Osteocyte (in vitro differentiated cells): ENCODE results near the gene BLOC1S1. TPM values are rescaled to one million over a fixed set of nuclear protein-coding genes. Genes with fewer than 3 reads are reported as not detected.

ENCODE experiments used
- DNase-seq: peaks from one replicate; pipeline ENCODE4 v3.0.0; 2021; ENCODE audit warnings: mixed read lengths; ENCODE audit not compliant: unreplicated experiment; ENCODE audit errors: extremely low spot score
- H3K27ac Mint-ChIP-seq: one replicate; pipeline ENCODE4 v1.8.0; 2021; ENCODE audit warnings: mild to moderate bottlenecking, mixed read lengths; ENCODE audit not compliant: unreplicated experiment
- H3K27me3 Mint-ChIP-seq: one replicate; pipeline ENCODE4 v1.8.0; 2021; ENCODE audit warnings: mixed read lengths; ENCODE audit not compliant: unreplicated experiment
- H3K36me3 Mint-ChIP-seq: one replicate; pipeline ENCODE4 v1.8.0; 2021; ENCODE audit warnings: mixed read lengths; ENCODE audit not compliant: unreplicated experiment
- H3K4me1 Mint-ChIP-seq: one replicate; pipeline ENCODE4 v1.8.0; 2021; ENCODE audit warnings: mixed read lengths; ENCODE audit not compliant: unreplicated experiment
- H3K4me3 Mint-ChIP-seq: one replicate; pipeline ENCODE4 v1.8.0; 2021; ENCODE audit warnings: mild to moderate bottlenecking, moderate library complexity, mixed read lengths; ENCODE audit not compliant: unreplicated experiment
- H3K9me3 Mint-ChIP-seq: one replicate; pipeline ENCODE4 v1.8.0; 2021; ENCODE audit warnings: mixed read lengths; ENCODE audit not compliant: unreplicated experiment
- CTCF ChIP-seq: fragments of 200-600 bp; sonication (generic); IDR thresholded peaks from 2 replicates; pipeline ENCODE4 v1.5.0; 2021; ENCODE audit warnings: antibody characterized with exemption, mild to moderate bottlenecking, moderate library complexity
- total RNA-seq: library from RNA; stranded (reverse); gene quantifications from 2 replicates; pipeline ENCODE4 v1.2.1, GENCODE V29; 2021

The BLOC1S1 gene
- total RNA-seq, 1 donor from 2014 or later = 103 TPM

GRCh38 chr12:55724226-55724939, 8.5 kb downstream of the BLOC1S1 start:
- TF ChIP-seq CTCF = peak; percentile 56
- Mint-ChIP-seq H3K9me3 (no peaks in the 10 kb centered on the region), H3K27ac (peak overlapping the region; percentile 58), H3K27me3 (no peaks in the 10 kb centered on the region), H3K4me1 (peaks cover 50% of the 10 kb centered on the region), H3K4me3 (no peak overlapping the region), H3K36me3 (peaks cover 25% of the 10 kb centered on the region)
- no peak for DNase-seq

GRCh38 chr12:55724940-55725309, 9.1 kb downstream of the BLOC1S1 start:
- Mint-ChIP-seq H3K4me3 (no peak overlapping the region), H3K36me3 (peaks cover 25% of the 10 kb centered on the region), H3K9me3 (no peaks in the 10 kb centered on the region), H3K4me1 (peaks cover 50% of the 10 kb centered on the region), H3K27ac (peak overlapping the region; percentile 58), H3K27me3 (no peaks in the 10 kb centered on the region)
- no peak for TF ChIP-seq CTCF
- DNase-seq = no peak

- H3K4me3 Mint-ChIP-seq = peak overlapping the region; percentile 87
- no peaks in the 10 kb centered on the region for H3K9me3 Mint-ChIP-seq
- no peaks in the 10 kb centered on the region for H3K27me3 Mint-ChIP-seq
- no peak for DNase-seq
- H3K27ac Mint-ChIP-seq = no peak overlapping the region
- peaks cover 53% of the 10 kb centered on the region for H3K4me1 Mint-ChIP-seq
- H3K36me3 Mint-ChIP-seq = peaks cover 25% of the 10 kb centered on the region
- no peak for TF ChIP-seq CTCF
Measured at GRCh38 chr12:55725556-55725955, 9.7 kb downstream of the BLOC1S1 start.

DNA sequence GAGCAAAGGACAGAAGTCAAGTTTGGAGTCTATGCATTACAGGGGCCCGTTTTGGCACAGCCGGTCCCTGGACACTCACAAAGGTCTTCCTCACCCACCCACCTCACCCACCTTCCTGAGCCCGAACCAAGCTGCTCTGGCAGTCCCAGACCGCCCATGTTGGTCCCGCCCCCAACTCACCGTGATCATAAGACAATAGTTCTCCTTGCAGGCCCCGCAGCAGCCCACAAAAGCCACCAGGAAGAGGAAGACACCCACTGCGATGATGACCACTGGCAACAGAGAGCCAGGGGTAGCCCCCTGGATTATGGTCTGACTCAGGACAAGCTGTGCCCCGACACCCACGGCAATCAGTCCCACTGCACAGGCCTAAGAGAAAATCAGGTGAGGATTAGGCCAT, 11.1 kb downstream of the BLOC1S1 start:
- DNase-seq = no peak
- Mint-ChIP-seq H3K36me3 (peaks cover 25% of the 10 kb centered on the region), H3K27ac (peak overlapping the region; percentile 87), H3K27me3 (no peaks in the 10 kb centered on the region), H3K4me1 (peaks cover 47% of the 10 kb centered on the region), H3K4me3 (peak overlapping the region; percentile 87), H3K9me3 (no peaks in the 10 kb centered on the region)
- no peak for TF ChIP-seq CTCF

DNA sequence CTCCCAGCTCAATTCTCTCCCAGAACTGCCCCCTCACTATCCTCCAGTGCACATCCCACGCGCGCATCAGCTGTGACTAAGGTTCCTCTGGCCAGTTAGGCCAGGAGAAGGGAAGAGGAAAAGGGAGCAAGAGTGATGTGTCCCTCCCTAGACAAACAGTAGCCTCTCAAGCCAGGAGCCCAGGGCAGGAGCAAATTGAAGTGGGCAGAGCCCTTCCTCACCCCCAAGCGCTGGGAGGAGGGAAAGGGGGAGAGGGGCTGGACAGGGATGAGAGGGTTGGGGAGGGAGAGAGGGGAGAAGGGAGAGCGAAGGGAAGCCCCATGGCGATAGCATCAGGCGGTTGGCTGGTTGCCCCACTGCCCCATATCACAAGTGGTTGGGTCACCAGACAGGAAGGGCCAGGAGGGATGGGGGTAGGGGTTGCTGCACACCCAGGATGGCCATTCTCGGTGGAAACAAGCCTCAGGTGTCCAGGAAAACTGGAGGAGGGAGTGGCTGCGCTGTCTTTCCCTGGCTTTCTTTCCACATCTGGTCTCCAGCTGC, 11.9 kb downstream of the BLOC1S1 start:
- Mint-ChIP-seq H3K27me3 (no peaks in the 10 kb centered on the region), H3K9me3 (no peaks in the 10 kb centered on the region)
- no peak for DNase-seq

More for the DNA sequence above, 11.9 kb downstream of the BLOC1S1 start:
- peaks cover 25% of the 10 kb centered on the region for H3K36me3 Mint-ChIP-seq
- peak overlapping the region; percentile 87 for H3K4me3 Mint-ChIP-seq
- peaks cover 47% of the 10 kb centered on the region for H3K4me1 Mint-ChIP-seq
- peak overlapping the region; percentile 87 for H3K27ac Mint-ChIP-seq
- no peak for TF ChIP-seq CTCF
